Activated CD8-positive, alpha-beta T cell treated with anti-CD3 and anti-CD28 coated beads, Interleukin-2, amount 10 ng/mL, durations not matched to agents 7 days and 5 days (primary cell): ENCODE measurements around the gene TMEM165. TPM values are rescaled to one million over a fixed set of nuclear protein-coding genes. Genes with fewer than 3 reads are reported as not detected.
A peak's percentile ranks its signal among the peaks of the same experiment; 100 is the strongest.

Experiments used
- ATAC-seq: fragments of 150-1000 bp; cut with Tn5 transposase; one replicate; pipeline ENCODE4 v1.10.0; 2021; ENCODE audit warnings: moderate library complexity
- CTCF ChIA-PET: fragments of 350-600 bp; sonication (Branson Sonifier 250); formaldehyde crosslinking; loops from one replicate; lab custom pipeline; 2021; ENCODE audit warnings: antibody characterized with exemption; lab: Charles Lee
- POLR2A ChIA-PET: fragments of 350-600 bp; sonication (Branson Sonifier 250); formaldehyde crosslinking; loops from one replicate; lab custom pipeline; 2021; ENCODE audit warnings: antibody characterized with exemption; lab: Charles Lee
- DNase-seq: peaks from one replicate; pipeline ENCODE4 v3.0.0-alpha.2; 2020
- H3K27ac Mint-ChIP-seq: one replicate; pipeline ENCODE4 v1.8.0; 2021; ENCODE audit warnings: mild to moderate bottlenecking, mixed read lengths
- H3K27me3 Mint-ChIP-seq: one replicate; pipeline ENCODE4 v1.8.0; 2021; ENCODE audit warnings: low read depth, mixed read lengths
- H3K36me3 Mint-ChIP-seq: one replicate; pipeline ENCODE4 v1.8.0; 2021; ENCODE audit warnings: low read depth, mixed read lengths
- H3K4me1 Mint-ChIP-seq: one replicate; pipeline ENCODE4 v1.8.0; 2021; ENCODE audit warnings: low read depth, mixed read lengths
- H3K4me3 Mint-ChIP-seq: one replicate; pipeline ENCODE4 v1.8.0; 2021; ENCODE audit warnings: mild to moderate bottlenecking, mixed read lengths
- H3K9me3 Mint-ChIP-seq: one replicate; pipeline ENCODE4 v1.8.0; 2022; ENCODE audit warnings: mixed read lengths; ENCODE audit not compliant: insufficient read depth
- total RNA-seq, 2 experiments: library from RNA; stranded (reverse); gene quantifications; one replicate each; pipeline ENCODE4 v1.2.3, GENCODE V29; 2021

Gene TMEM165
- total RNA-seq, 2 experiments from 2014 or later: 66.2 to 68.7 TPM

DNA sequence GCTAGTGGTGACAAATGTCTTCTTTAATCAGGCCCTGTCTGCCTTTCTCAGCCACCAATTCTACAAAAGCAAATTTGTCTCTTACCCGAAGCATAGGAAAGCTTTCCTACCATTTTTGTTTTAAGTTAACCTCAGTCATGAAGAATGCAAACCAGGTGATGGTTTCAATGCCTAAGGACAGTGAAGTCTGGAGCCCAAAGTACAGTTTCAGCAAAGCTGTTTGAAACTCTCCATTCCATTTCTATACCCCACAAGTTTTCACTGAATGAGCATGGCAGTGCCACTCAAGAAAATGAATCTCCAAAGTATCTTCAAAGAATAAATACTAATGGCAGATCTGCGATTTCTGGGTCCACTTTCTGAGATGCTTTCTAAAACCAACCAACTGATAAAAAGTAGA is 25.8 kb upstream of the TMEM165 start:
- H3K27ac Mint-ChIP-seq: no peak overlapping the region
- H3K27me3 Mint-ChIP-seq: no peaks in the 10 kb centered on the region
- CTCF ChIA-PET: interaction anchor here (2.2 kb wide), 1 partner anchor 23 kb away, joined by 10 read pairs; the partner anchor contains the start of gene SRD5A3
- POLR2A ChIA-PET: interaction anchor here (0.6 kb wide), 1 partner anchor 45 kb away, joined by 3 read pairs; no protein-coding TSS in a partner anchor
- H3K4me1 Mint-ChIP-seq: no peaks in the 10 kb centered on the region
- no peak for ATAC-seq
- peaks cover 3% of the 10 kb centered on the region for H3K36me3 Mint-ChIP-seq
- H3K9me3 Mint-ChIP-seq: no peaks in the 10 kb centered on the region
- H3K4me3 Mint-ChIP-seq: no peak overlapping the region
- DNase-seq: no peak

GRCh38 chr4:55372259-55372658 is 23.5 kb upstream of the TMEM165 start:
- Mint-ChIP-seq H3K4me3 (no peak overlapping the region), H3K9me3 (no peaks in the 10 kb centered on the region), H3K36me3 (peaks cover 3% of the 10 kb centered on the region), H3K27ac (no peak overlapping the region), H3K27me3 (no peaks in the 10 kb centered on the region), H3K4me1 (no peaks in the 10 kb centered on the region)
- ChIA-PET CTCF (interaction anchor here (1.6 kb wide), 1 partner anchor 26 kb away, joined by 4 read pairs; the partner anchor contains the start of gene SRD5A3), POLR2A (no interaction called here)
- no peak for ATAC-seq
- DNase-seq: no peak

- Mint-ChIP-seq H3K36me3 (peaks cover 3% of the 10 kb centered on the region), H3K4me1 (no peaks in the 10 kb centered on the region), H3K9me3 (no peaks in the 10 kb centered on the region), H3K4me3 (no peak overlapping the region), H3K27ac (no peak overlapping the region), H3K27me3 (no peaks in the 10 kb centered on the region)
- ChIA-PET CTCF (interaction anchor here (1.6 kb wide), 1 partner anchor 28 kb away, joined by 4 read pairs; the partner anchor contains the start of gene SRD5A3), POLR2A (interaction anchor here (0.6 kb wide), 1 partner anchor 50 kb away, joined by 6 read pairs; no protein-coding TSS in a partner anchor)
- ATAC-seq (no peak), DNase-seq (no peak)
Measured at GRCh38 chr4:55373461-55373860, 22.3 kb upstream of the TMEM165 start.

GRCh38 chr4:55376698-55377097 is 19.1 kb upstream of the TMEM165 start:
- Mint-ChIP-seq H3K4me3 (no peak overlapping the region), H3K27ac (no peak overlapping the region), H3K4me1 (peaks cover 5% of the 10 kb centered on the region), H3K9me3 (no peaks in the 10 kb centered on the region), H3K27me3 (no peaks in the 10 kb centered on the region), H3K36me3 (no peaks in the 10 kb centered on the region)
- CTCF ChIA-PET: interaction anchor here (1.6 kb wide), 1 partner anchor 18 kb away, joined by 3 read pairs; the partner anchor contains the start of gene TMEM165
- POLR2A ChIA-PET: interaction anchor here (0.5 kb wide), 1 partner anchor 435 kb away, joined by 4 read pairs; no protein-coding TSS in a partner anchor
- no peak for ATAC-seq
- no peak for DNase-seq

GRCh38 chr4:55378617-55379467 is 16.9 kb upstream of the TMEM165 start:
- Mint-ChIP-seq H3K4me3 (no peak overlapping the region), H3K27ac (no peak overlapping the region), H3K27me3 (no peaks in the 10 kb centered on the region), H3K36me3 (no peaks in the 10 kb centered on the region), H3K4me1 (peaks cover 14% of the 10 kb centered on the region), H3K9me3 (no peaks in the 10 kb centered on the region)
- CTCF ChIA-PET: no interaction called here
- no peak for DNase-seq
- POLR2A ChIA-PET: interaction anchor here (0.6 to 1.2 kb wide), 2 partner anchors 32 to 473 kb away, joined by 3 to 6 read pairs; no protein-coding TSS in a partner anchor
- no peak for ATAC-seq

DNA sequence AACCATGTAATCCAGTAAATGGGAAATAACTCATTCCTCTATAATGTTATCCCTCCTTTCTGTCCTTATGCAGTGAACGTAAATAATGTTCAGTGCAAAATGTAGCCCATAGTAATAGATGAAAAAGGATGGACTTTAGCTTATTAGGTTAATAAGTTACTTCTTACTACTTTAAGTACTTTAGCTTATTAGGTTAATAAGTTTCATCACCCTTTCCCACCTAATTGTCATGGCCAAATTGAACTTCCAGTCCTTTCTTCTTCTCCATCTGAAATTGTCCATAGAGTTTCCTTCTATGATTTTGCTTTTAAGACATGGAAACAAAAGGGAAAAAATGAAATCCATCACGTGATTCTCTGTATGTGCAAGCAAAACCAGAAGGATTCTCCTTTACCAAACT is 15.2 kb upstream of the TMEM165 start:
- ATAC-seq (no peak), DNase-seq (no peak)
- Mint-ChIP-seq H3K27me3 (no peaks in the 10 kb centered on the region), H3K4me3 (no peak overlapping the region), H3K9me3 (no peaks in the 10 kb centered on the region), H3K27ac (no peak overlapping the region), H3K4me1 (peaks cover 19% of the 10 kb centered on the region), H3K36me3 (no peaks in the 10 kb centered on the region)
- ChIA-PET CTCF (interaction anchor here (1.4 kb wide), 1 partner anchor 14 kb away, joined by 3 read pairs; no protein-coding TSS in a partner anchor), POLR2A (no interaction called here)

GRCh38 chr4:55381502-55381901 is 14.3 kb upstream of the TMEM165 start:
- no peak overlapping the region for H3K4me3 Mint-ChIP-seq
- no peak for DNase-seq
- H3K27me3 Mint-ChIP-seq: no peaks in the 10 kb centered on the region
- ATAC-seq: no peak
- H3K27ac Mint-ChIP-seq: no peak overlapping the region
- no peaks in the 10 kb centered on the region for H3K36me3 Mint-ChIP-seq
- ChIA-PET POLR2A (no interaction called here), CTCF (no interaction called here)
- peaks cover 23% of the 10 kb centered on the region for H3K4me1 Mint-ChIP-seq
- no peaks in the 10 kb centered on the region for H3K9me3 Mint-ChIP-seq

DNA sequence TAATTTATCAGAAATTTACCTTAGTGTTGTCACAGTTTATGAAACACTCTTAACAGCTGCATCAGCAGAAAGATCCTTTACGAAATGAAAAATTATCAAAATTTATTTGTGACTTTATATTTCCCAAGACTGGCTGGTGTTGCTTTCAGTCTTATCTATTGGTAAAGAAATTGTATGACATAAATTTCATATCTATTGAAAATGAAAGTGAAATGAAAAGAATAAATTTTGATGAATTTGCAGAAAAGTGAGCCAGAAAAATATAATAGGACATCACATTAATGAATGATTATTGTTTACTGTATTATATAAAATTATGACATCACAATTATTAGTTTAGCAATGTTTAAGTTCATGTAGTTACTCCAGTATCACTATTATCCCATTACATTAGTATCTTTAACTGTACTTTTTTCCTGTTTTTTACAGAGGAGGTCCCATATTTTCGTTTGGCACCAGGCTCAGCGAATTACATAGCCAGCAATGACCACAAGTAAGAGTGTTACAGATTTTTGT is 13.2 kb upstream of the TMEM165 start:
- Mint-ChIP-seq H3K36me3 (no peaks in the 10 kb centered on the region), H3K27ac (no peak overlapping the region), H3K9me3 (no peaks in the 10 kb centered on the region), H3K27me3 (no peaks in the 10 kb centered on the region), H3K4me3 (no peak overlapping the region), H3K4me1 (peaks cover 23% of the 10 kb centered on the region)
- CTCF ChIA-PET: no interaction called here
- ATAC-seq (no peak), DNase-seq (no peak)
- POLR2A ChIA-PET: interaction anchor here (0.7 kb wide), 1 partner anchor 1005 kb away, joined by 3 read pairs; the partner anchor contains the start of gene AASDH

GRCh38 chr4:55385201-55385649 is 10.5 kb upstream of the TMEM165 start:
- DNase-seq: no peak
- POLR2A ChIA-PET: no interaction called here
- CTCF ChIA-PET: interaction anchor here (0.8 to 1.1 kb wide), 2 partner anchors 8 to 40 kb away, joined by 3 to 5 read pairs; no protein-coding TSS in a partner anchor
- ATAC-seq: no peak
- Mint-ChIP-seq H3K4me1 (peaks cover 23% of the 10 kb centered on the region), H3K27me3 (no peaks in the 10 kb centered on the region), H3K27ac (no peak overlapping the region), H3K36me3 (no peaks in the 10 kb centered on the region), H3K4me3 (no peak overlapping the region), H3K9me3 (no peaks in the 10 kb centered on the region)

DNA sequence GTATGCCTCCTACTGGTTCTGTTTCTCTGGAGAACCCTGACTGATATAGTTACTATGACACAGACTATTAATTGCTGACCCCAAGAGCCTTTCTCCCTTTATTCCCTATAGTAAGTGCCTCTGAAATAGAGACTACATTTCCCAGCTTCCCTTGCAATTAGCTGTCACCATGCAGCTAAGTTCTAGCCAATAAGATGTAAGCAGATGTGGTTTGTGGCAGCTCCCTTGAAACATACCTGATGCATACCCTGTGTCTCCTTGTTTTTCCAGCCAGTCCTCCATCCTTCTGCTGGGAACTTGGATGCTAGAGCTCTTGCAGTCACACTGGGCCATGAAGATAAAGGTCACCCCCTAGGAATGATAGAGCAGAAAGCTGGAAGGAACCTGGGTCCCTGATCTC is 9.7 kb upstream of the TMEM165 start:
- no peaks in the 10 kb centered on the region for H3K36me3 Mint-ChIP-seq
- H3K4me1 Mint-ChIP-seq: peaks cover 23% of the 10 kb centered on the region
- no peak overlapping the region for H3K4me3 Mint-ChIP-seq
- ATAC-seq: no peak
- ChIA-PET POLR2A (interaction anchor here (0.7 to 1.2 kb wide), 2 partner anchors 10 to 1778 kb away, joined by 3 to 4 read pairs; no protein-coding TSS in a partner anchor), CTCF (interaction anchor here (1.2 to 1.4 kb wide), 2 partner anchors 9 to 74 kb away, joined by 4 read pairs; partner anchors contain the start of gene TMEM165)
- H3K27me3 Mint-ChIP-seq: no peaks in the 10 kb centered on the region
- no peak overlapping the region for H3K27ac Mint-ChIP-seq
- peak; percentile 26 for DNase-seq
- no peaks in the 10 kb centered on the region for H3K9me3 Mint-ChIP-seq

DNA sequence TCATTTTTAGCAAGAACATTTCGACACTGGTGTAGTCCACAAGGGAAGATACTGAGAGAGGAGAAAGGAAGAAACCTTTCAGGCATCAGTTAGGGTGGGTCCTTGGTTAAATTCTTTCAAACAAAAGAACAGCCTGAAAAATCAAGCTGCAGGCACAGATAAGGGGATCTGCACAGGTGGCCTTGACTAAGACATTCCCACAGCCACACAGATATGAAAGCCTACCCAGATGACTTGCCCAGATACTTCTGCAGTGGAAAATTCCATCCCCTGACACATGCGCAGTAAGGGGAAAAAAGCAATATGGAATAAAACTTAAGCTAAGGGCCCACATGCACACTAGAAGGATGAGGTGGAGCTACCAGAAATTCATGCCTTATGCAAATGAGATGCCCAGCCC is 8.9 kb upstream of the TMEM165 start:
- Mint-ChIP-seq H3K4me1 (peaks cover 17% of the 10 kb centered on the region), H3K4me3 (no peak overlapping the region), H3K36me3 (no peaks in the 10 kb centered on the region), H3K9me3 (no peaks in the 10 kb centered on the region), H3K27me3 (no peaks in the 10 kb centered on the region), H3K27ac (no peak overlapping the region)
- ChIA-PET CTCF (interaction anchor here (0.7 to 1.4 kb wide), 3 partner anchors 8 to 75 kb away, joined by 3 to 4 read pairs (median 4); partner anchors contain the start of gene TMEM165), POLR2A (interaction anchor here (0.7 to 1.2 kb wide), 2 partner anchors 10 to 1777 kb away, joined by 3 to 4 read pairs; no protein-coding TSS in a partner anchor)
- ATAC-seq: no peak
- DNase-seq: no peak
